HepG2 (cell line): Measurements from ENCODE around the gene DNAJC28. TPM values are rescaled to one million over a fixed set of nuclear protein-coding genes. Genes with fewer than 3 reads are reported as not detected.
A peak's percentile ranks its signal among the peaks of the same experiment; 100 is the strongest.

Source experiments
- ARID5B ChIP-seq: IDR thresholded peaks from 2 replicates; pipeline ENCODE4 v1.4.0; 2020; ENCODE audit warnings: mild to moderate bottlenecking, missing genetic modification reagents
- DMAP1 ChIP-seq: IDR thresholded peaks from 2 replicates; pipeline ENCODE4 v1.6.1; 2016
- E2F2 ChIP-seq: sonication (generic); formaldehyde crosslinking; IDR thresholded peaks from 2 replicates; pipeline ENCODE4 v1.4.0; 2020; ENCODE audit warnings: missing genetic modification reagents, borderline replicate concordance
- E2F5 ChIP-seq: sonication (generic); formaldehyde crosslinking; conservative IDR thresholded peaks from 2 replicates; pipeline ENCODE4 v1.4.0; 2020; ENCODE audit warnings: missing genetic modification reagents
- GABPB1 ChIP-seq: IDR thresholded peaks from 2 replicates; pipeline ENCODE4 v1.6.1; 2016; ENCODE audit warnings: mild to moderate bottlenecking, missing genetic modification reagents, moderate library complexity, missing compliant biosample characterization
- PBX2 ChIP-seq: IDR thresholded peaks from 2 replicates; pipeline ENCODE4 v1.6.1; 2016; ENCODE audit warnings: control low read depth
- PHF5A ChIP-seq: IDR thresholded peaks from one replicate; pipeline ENCODE4 v1.6.1; 2018; ENCODE audit warnings: low read depth, missing genetic modification reagents; ENCODE audit not compliant: unreplicated experiment
- REST ChIP-seq, 2 experiments: IDR thresholded peaks; 2 replicates each; pipeline ENCODE4 v1.6.1; 2011 to 2012; ENCODE audit warnings: low read length in 2 of 2, borderline replicate concordance in 1 of 2, low read depth in 1 of 2, mild to moderate bottlenecking in 1 of 2, moderate library complexity in 1 of 2
- SYNCRIP ChIP-seq: fragments of 200-400 bp; formaldehyde crosslinking; IDR thresholded peaks from 2 replicates; pipeline ENCODE4 v1.6.1; 2018; ENCODE audit warnings: mild to moderate bottlenecking, low read depth, low read length; ENCODE audit not compliant: insufficient read depth
- TEAD3 ChIP-seq: optimal IDR thresholded peaks from 2 replicates; pipeline ENCODE3; 2016; ENCODE audit warnings: borderline replicate concordance
- ZBTB7B ChIP-seq: sonication (generic); formaldehyde crosslinking; IDR thresholded peaks from 2 replicates; pipeline ENCODE4 v1.4.0; 2020; ENCODE audit warnings: missing genetic modification reagents
- ZNF24 ChIP-seq: fragments of 450-650 bp; IDR thresholded peaks from 2 replicates; pipeline ENCODE4 v1.6.1; 2017; ENCODE audit warnings: antibody characterized with exemption, mild to moderate bottlenecking
- ZNF430 ChIP-seq: sonication (generic); formaldehyde crosslinking; IDR thresholded peaks from 2 replicates; pipeline ENCODE4 v1.9.0; 2021; ENCODE audit warnings: mild to moderate bottlenecking, missing genetic modification reagents
- ZNF580 ChIP-seq: IDR thresholded peaks from 2 replicates; pipeline ENCODE4 v1.6.1; 2016; ENCODE audit warnings: low read depth, borderline replicate concordance
- ZNF639 ChIP-seq: conservative IDR thresholded peaks from 2 replicates; pipeline ENCODE4 v1.6.1; 2018; ENCODE audit warnings: missing genetic modification reagents
- ZNF709 ChIP-seq: sonication (generic); formaldehyde crosslinking; IDR thresholded peaks from 2 replicates; pipeline ENCODE4 v1.5.0; 2020; ENCODE audit warnings: mild to moderate bottlenecking, missing genetic modification reagents
- polyA plus RNA-seq, 8 experiments: library from polyadenylated mRNA; depleted of rRNA in 3 of 8; stranded (reverse) in 7 of 8; unstranded in 1 of 8; fragments of >200 nt; fragmentation: Illumina TruSeq in 4 of 8; extraction: Trizol in 4 of 8; gene quantifications; 2 replicates each; pipeline versions ENCODE4 v1.2.1 to v1.2.3, GENCODE V29; 2011 to 2016; ENCODE audit warnings: low read depth in 4 of 8, missing spikeins in 1 of 8, mixed read lengths in 1 of 8; ENCODE audit not compliant: insufficient read depth in 1 of 8
- total RNA-seq, 5 experiments: library from RNA; depleted of rRNA; stranded (reverse); fragments of >200 nt; fragmentation: Illumina TruSeq; extraction: Trizol; gene quantifications; 2 replicates each; pipeline ENCODE4 v1.2.3, GENCODE V29; 2016; ENCODE audit warnings: low read depth in 1 of 5

The DNAJC28 gene
- total and polyA plus RNA-seq, 2 of the 13 experiments (the other 11 are each of a cell fraction or from before 2014, with no cell fraction given) = 1.5 to 3.3 TPM

GRCh38 chr21:33479679-33480480, 11.6 kb downstream of the DNAJC28 start, which contains the start of gene TMEM50B (continued):
- TF ChIP-seq E2F2 (CRISPR knock-in tag) (no peak; the same call in 1 of the 2 replicates), ZNF430 (peak; percentile 23; the same call in 1 of the 2 replicates), ZNF709 (0 out of 2 replicates have a peak, but pooled peaks have one; percentile 3), E2F5 (CRISPR knock-in tag) (no peak), DMAP1 (CRISPR knock-in tag) (peak; percentile 74), GABPB1 (peak; percentile 77), REST (IDR thresholded peaks at IDR 0.05; ENCODE audit: borderline replicate concordance in 1 of 2, low read depth in 1 of 2, low read length in 2 of 2) (peak in 1 of 2 experiments; percentile 64; a peak in 1 of 4 replicates), ZNF639 (CRISPR knock-in tag) (peak; percentile 97), PHF5A (CRISPR knock-in tag) (peak; percentile 25), SYNCRIP (no peak), TEAD3 (CRISPR knock-in tag) (no peak), ZNF580 (CRISPR knock-in tag) (peak; percentile 76), ZNF24 (no peak), ZBTB7B (CRISPR knock-in tag) (peak; percentile 73), ARID5B (CRISPR knock-in tag) (peak; percentile 59), PBX2 (CRISPR knock-in tag) (no peak)
